Activated naive CD8-positive, alpha-beta T cell treated with anti-CD3 and anti-CD28 coated beads, Interleukin-2, amount 10 ng/mL, durations not matched to agents 7 days and 5 days (primary cell): Measurements from ENCODE around the gene FIGNL2. TPM values are rescaled to one million over a fixed set of nuclear protein-coding genes. Genes with fewer than 3 reads are reported as not detected.

Source experiments
- total RNA-seq, 2 experiments: library from RNA; stranded (reverse); gene quantifications; one replicate each; pipeline ENCODE4 v1.2.3, GENCODE V29; 2021

The FIGNL2 gene
- total RNA-seq, 2 experiments from 2014 or later = 0.74 to 1.1 TPM

Other genes starting within 250 kb of the FIGNL2 start
- not detected for gene ANKRD33, start 39.4 kb upstream of the FIGNL2 start, total RNA-seq
- not detected for gene ACVRL1, start 58.8 kb upstream of the FIGNL2 start, total RNA-seq
- 10 to 100 TPM in 1 of 2 experiments, 1 to 10 TPM in 1; 9.3 to 10.2 TPM for gene ACVR1B, start 103.0 kb upstream of the FIGNL2 start, total RNA-seq
- 10 to 100 TPM; 17.1 to 19.9 TPM for gene TAMALIN, start 158.2 kb upstream of the FIGNL2 start, total RNA-seq
- gene NR4A1, start 202.7 kb upstream of the FIGNL2 start, total RNA-seq = 1 to 10 TPM; 8.6 to 8.8 TPM
- 10 to 100 TPM; 25.2 to 28.8 TPM for gene ATG101, start 221.3 kb upstream of the FIGNL2 start, total RNA-seq
- not detected for gene SMIM41, start 231.0 kb upstream of the FIGNL2 start, total RNA-seq